Fibroblast of lung (primary cell): ENCODE measurements around the gene EFHC1.

Experiments
- EZH2 ChIP-seq: IDR thresholded peaks from 2 replicates; pipeline ENCODE4 v1.5.1; 2012; ENCODE audit warnings: low read length, control low read depth, mild to moderate bottlenecking; ENCODE audit errors: missing control alignments
- TF ChIP-seq, protein P1 (sequence below), 2 donors: IDR thresholded peaks in 1 of 2; conservative IDR thresholded peaks in 1 of 2; 1 replicate in 1 of 2; 2 replicates in 1 of 2; pipeline ENCODE4 v1.5.1; 2011 to 2012; ENCODE audit warnings: low read length in 2 of 2, control low read depth in 1 of 2, inconsistent platforms in 1 of 2, low read depth in 1 of 2, mild to moderate bottlenecking in 1 of 2

DNA sequence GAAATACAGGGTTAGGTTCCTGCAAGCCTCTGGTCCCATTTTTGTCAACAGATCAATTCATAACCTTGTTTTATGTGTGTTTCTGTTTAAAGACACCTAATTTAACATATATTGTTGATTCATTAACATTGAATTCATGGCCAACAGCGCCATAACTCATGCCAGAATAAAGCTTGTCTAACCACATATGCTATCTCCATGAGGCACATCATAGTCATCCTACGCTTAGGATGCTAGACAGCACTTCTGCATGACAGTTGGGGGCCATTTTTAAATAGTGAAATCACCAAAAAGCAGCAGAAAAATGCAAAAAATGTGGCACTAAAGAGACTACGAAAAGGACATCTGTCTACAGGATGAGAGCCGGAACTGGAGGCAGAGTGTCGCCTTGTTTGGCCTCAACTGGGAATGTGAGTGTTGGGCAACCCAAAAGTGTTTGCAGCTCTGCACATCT, 118.8 kb downstream of the EFHC1 start:
- no peak for TF ChIP-seq EZH2
- TF ChIP-seq, protein P1, sequence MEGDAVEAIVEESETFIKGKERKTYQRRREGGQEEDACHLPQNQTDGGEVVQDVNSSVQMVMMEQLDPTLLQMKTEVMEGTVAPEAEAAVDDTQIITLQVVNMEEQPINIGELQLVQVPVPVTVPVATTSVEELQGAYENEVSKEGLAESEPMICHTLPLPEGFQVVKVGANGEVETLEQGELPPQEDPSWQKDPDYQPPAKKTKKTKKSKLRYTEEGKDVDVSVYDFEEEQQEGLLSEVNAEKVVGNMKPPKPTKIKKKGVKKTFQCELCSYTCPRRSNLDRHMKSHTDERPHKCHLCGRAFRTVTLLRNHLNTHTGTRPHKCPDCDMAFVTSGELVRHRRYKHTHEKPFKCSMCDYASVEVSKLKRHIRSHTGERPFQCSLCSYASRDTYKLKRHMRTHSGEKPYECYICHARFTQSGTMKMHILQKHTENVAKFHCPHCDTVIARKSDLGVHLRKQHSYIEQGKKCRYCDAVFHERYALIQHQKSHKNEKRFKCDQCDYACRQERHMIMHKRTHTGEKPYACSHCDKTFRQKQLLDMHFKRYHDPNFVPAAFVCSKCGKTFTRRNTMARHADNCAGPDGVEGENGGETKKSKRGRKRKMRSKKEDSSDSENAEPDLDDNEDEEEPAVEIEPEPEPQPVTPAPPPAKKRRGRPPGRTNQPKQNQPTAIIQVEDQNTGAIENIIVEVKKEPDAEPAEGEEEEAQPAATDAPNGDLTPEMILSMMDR (conservative IDR thresholded peaks at IDR 0.05 in 1 of 2, IDR thresholded peaks at IDR 0.05 in 1 of 2; ENCODE audit: low read depth in 1 of 2, low read length in 2 of 2): no peak
